NCI-H2107 (cell line): Measurements from ENCODE around the gene EML6.
"Not testable (repeated sequence)": the region's sequence is repeated elsewhere in the genome, so short reads cannot be mapped to it uniquely, and the experiment has no call there.

Source experiments
- DNase-seq: peaks from one replicate; lab custom pipeline; 2025; lab: John Stamatoyannopoulos, UW

EML6 gene

DNA sequence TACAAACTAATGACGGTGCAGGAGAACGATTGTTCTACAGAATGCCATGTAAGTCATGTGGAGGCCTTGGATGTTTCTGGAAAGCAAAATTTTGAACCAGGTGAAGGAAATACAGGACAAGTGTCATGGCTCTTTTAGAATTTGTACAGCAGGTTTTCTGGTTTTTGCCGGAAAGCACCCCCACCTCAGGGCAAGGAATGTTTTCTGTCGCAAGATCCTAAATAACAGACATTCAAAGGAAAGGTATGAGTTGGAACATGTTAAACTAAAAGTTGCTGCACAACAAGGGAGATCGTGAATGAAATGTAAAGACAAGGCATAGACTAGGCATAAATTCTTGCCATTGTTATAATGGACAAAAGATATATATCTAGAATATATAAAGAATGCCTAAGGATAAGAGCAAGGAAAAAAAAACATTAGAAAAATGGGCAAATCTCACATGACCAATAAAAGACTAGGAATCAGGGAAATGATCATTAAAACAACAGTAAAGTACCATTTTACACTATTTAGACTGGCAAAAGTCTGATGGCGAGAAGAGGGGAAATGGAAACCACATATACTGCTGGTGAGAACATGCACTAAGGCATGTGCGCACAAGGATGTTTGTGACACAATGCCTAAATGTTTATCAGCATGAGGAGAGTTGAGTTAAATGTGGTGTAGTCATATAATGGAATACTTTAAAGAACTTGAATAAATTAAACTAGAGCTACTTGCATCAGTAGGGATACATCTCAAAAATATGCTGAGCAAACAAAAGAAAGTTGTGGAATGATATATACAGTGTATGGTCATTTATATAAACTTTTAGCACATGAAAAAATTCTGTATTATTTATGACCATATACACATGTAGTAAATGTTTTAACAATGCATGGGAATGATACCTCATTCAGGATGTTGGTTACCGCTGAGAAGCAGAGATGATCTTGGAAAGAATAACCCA, 127.0 kb downstream of the EML6 start:
- no peak for DNase-seq

DNA sequence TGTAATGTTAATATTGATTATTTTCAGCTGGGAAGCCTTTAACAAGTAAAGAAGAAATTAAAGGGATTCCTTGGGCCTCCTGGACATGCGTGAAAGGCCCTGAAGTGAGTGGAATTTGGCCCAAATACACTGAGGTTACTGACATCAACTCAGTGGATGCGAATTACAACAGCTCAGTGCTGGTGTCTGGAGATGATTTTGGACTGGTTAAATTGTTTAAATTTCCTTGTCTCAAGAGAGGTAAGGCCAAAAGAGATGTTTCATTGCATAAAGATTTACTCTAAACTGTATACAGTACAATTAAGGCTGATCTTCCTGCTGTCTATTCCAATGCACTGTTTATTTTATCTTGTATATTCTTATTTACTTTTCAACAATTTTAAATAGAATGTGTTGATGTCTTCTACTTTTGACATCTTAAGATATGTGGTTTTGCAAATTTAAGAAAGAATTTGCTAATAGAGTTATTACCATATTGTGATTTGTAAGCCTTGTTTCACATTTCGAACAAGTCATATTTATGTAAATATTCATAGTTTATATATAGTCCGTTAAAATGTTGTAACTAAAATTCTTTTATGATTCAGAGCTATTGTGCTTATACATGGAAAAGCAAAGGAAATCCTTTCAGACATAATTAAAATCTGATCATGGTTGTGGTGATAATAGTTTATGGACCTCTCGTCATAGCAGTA, 130.3 kb downstream of the EML6 start:
- DNase-seq: no peak

DNA sequence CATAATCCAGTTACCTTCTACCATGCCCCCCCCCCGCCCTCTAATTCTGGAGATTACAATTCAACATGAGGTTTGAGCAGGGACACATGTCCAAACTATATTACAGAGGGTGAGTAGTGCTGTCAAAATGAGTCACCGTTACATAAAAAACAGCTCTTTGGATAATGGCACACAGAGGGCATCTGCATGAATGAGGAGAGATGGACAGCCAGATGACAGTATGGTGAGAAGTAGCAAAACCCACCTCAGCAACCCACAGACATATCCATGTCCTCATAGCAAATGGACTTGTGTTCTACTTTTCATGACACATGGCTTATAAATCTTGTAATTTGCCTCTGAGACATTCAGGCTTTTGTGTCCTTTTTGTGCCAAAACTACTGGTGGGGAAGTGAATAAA, 132.0 kb downstream of the EML6 start:
- DNase-seq: no peak

DNA sequence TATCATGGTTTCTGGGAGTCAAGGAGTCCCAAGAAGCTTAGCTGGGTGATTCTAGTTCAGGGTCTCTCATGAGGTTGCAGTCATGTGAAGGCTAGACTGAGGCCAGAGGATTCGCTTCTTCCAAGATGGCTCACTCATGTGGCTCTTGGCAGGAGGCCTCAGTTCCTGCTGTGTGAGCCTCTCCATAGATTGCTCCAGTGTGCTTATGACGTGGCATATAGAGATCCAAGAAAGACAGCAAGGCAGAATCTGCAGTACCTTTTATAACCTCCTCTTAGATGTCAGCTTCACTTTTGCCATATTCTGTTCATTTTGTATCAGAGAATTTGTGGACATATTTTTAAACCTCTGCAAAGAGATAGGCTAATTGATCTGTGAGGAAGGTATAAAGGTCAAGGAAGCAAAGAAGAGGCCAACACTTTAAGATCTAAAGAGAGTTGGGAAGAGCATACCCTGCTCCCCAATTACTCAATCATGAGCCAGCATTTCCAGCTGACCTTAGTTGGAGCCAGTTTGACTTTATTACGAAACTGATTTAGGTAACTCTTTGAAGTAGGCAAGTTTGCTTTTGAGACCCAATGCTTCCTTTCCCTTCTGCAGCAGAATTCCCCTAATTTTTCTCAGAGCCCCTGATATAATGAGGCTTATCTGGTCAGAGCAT, 134.7 kb downstream of the EML6 start:
- no peak for DNase-seq

DNA sequence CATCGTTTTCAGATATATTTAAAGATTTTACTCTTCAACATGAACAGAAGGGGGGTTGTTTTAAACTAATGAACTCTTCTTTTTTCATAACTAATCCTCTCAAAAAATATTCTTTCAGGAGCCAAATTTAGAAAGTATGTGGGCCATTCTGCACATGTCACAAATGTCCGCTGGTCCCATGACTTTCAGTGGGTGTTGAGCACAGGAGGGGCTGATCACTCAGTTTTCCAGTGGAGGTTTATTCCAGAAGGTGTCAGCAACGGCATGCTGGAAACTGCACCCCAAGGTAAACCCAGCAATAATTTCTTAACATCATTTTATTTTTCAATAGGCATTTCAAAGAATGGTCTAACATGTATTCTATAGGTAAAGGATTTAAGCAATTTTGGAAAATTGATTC, 136.0 kb downstream of the EML6 start:
- no peak for DNase-seq

DNA sequence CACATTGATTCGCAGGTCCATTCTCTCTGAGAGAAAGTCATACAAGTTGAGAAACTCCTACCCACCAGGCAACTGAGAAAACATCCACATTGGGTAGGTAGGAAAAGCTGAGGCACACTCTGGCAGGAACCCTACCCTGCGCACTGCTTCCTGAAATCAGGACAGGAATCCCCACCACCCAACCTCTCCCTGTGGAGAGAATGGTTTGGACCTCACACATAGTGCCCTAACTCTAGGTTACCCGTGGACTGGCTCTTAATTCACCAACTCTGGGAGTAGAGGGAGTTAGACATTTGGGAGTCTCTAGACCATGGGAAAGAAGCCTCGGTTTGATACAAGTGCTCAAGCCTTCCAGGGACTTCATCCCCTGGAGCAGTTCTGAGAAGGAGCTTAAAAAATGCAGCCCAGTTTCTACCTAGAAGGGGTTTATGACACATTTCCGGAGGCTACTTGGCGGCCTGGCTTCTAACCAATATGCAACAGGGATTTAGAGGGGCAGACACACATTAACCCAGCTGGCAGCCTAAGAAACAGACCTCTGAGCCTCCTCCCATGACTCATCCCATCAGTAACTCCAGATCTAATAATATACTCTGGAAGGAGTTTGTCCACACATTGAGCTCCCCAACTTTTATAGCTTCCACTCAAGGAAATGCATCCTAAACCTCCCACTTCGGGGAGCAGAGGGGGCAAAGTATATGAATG, 136.7 kb downstream of the EML6 start:
- no peak for DNase-seq

DNA sequence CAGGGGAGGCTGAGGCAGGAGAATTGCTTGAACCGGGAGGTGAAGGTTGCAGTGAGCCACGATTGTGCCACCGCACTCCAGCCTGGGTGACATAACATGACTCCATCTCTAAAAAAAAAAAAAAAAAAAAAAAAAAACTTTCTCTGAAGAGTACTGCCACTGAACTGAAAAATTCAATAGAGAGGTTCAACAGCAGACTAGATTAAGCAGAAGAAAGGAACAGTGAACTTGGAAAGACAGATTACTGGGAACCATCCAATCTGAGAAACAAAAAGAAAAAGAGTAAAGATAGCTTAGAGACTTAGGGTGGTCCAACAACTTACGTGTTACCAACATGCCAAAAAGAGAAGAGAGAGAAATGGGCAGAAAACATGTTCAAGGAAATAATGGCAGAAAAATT, 138.8 kb downstream of the EML6 start:
- DNase-seq: no peak

DNA sequence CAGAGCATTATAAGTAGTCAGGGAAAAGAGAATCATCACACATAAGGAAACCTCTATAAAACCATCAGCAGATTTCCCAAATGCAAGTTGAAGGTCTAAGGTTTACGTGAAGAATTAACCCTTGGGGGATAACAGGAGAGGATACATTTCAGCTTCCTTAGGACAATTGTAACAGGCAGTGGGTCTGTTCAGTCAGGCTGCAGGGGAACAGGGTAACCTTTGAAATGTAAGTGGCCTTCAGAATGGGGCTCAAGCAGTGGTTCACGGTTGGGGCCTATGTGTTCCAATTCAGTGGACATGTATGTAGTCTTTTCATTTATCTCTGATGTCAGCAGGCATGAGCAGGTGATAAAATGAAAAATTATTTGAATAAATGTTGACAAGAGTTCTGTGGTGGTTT, 139.3 kb downstream of the EML6 start:
- DNase-seq: no peak

DNA sequence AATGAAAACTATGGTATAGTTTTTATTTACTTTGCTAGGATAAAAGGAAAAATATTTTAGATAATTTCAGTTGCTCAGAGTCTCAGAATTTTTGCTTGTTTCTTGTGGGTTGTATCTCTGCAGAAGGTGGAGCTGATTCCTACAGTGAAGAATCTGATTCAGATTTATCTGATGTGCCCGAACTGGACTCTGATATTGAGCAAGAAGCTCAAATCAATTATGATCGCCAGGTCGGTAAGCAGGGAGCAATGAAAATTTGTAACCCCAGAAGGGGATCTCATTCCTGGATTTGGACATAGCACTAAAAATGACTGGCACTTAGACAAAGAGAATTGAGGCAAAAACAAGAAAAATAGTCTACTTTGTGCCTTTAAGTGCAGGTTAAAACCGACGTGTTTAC, 140.2 kb downstream of the EML6 start:
- no peak for DNase-seq

DNA sequence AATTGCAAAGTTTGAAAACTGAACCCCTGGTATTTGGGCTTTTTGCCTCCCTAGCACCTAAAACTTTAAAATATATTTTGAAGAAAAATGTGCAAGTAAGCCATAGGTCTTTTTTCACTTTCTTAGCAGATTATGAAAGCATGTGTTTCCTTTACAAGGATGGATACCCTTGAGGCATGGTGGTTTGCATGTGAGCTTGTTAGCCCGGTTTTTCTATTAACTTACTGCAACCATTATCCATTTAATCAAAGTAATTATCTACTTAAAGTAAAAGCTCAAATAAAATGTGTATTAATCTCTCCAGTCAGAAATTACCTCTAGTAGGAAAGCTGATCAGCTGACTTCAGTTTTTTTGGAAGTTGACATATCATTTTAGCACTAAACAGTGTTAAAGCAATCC, 140.6 kb downstream of the EML6 start:
- no peak for DNase-seq

DNA sequence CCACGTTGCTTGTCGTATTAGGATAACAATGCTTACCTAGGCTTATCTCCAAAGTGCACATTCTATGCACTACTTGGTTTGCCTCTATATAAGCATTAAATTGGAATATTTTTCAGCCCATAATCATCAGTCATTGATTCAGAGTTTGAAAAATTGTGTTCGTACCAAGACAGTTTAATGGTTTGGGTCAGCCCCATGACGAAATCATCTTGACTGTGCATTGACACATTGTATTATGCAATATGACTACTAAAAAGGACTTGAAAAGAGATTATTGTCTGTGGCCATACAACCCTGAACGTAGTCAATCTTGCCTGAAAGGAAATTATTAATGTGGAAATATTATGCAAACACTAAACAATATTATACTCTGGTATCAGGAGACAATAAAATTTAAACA, 141.3 kb downstream of the EML6 start:
- DNase-seq: no peak

DNA sequence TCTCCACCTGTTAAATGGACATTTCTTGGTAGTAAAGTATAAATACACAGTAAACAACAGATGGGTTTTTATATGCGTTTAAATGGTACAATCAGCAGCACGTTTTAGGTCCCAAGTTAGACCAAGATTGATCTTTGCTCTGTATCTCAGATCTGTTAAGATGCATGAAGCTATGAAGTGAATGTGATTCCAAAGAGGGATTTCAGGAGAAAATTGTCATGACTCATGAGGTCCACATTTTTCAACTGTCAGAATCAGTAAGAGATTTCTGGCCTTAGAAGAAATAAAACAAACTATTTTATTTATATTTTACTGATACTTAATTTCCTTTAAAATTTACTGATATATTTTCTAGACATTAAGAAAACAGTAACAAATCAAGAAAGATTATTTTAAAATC, 142.7 kb downstream of the EML6 start:
- DNase-seq: no peak

DNA sequence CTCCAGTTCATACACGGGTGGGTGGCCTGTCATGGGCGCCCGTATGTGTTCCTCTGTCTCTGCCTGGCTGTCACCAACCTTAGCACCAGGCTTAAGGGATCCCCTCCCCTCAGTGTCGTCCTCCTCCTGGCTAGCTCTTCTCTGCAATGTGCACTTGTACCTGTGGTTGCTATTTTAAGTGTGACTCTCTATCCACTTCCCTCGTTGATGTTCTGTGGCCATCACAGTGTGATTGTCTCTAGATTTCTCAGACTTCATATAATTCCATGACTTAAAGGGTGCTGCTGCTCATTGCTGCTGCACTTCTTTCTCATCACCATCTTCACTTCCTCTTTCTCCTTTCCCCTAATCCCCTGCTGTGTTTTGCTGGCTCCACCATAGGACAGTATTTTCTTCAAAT, 143.4 kb downstream of the EML6 start:
- DNase-seq: no peak

DNA sequence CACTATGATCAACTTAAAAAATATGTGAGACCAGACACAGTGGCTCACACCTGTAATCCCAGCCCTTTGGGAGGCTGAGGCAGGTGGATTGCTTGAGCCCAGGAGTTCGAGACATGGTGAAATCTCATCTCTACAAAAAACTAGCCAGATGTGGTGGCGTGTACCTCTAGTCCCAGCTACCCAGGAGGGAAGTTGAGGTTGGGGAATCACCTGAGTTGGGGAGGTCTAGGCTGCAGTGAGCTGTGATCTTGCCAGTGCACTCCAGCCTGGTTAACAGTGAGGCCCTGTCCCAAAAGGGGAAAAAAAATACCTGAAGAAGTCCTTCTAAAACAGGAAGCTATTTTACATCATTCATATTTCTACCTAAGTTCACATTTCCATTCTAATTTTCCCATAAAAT, 144.0 kb downstream of the EML6 start:
- DNase-seq: no peak

DNA sequence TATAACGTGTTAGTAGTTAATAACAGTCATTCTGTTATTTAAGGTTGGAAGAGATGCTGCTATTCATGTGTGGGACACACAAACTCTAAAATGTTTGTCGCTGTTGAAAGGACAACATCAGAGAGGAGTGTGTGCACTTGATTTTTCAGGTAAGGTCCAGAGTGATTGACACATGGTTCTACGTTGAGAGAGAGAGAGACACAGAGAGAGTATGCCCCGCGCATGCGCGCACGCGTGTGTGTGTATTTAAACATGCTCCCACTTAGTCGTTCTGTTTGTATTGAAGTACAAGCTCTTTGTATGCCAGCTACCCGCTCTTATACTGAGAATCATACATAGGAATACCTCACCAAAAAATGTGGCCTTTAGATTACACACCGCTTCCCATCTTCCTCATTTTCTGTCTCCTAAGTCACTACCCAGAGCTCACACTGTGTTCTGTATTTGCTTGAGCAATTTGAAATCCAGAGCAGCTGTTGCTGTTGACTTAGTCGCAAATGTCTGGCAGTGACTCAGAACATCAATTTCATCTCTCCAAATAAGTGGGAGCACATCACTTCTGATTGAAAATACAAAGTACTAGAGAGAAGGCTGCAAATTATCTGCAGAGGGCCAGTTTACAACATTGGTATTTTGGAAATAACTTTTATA, 148.1 kb downstream of the EML6 start:
- no peak for DNase-seq

DNA sequence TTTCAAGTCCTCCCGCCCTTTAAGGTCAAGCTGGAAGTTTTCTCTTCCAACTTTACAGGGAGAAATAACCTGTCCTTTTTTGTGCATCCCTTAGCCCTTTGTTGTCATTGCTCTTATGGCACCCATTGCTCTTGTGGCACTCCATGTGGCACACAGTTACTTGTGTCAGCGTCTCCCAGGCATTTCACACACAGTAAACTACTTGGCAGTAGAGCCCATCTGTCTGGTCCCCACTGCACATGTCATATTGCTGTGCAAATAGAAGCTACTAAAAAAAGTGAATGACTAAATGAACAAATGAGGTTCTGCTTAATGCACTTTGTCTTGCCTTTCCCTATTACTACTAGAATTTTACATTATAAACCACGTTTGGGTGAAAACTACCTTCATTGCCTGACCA, 149.3 kb downstream of the EML6 start:
- no peak for DNase-seq

DNA sequence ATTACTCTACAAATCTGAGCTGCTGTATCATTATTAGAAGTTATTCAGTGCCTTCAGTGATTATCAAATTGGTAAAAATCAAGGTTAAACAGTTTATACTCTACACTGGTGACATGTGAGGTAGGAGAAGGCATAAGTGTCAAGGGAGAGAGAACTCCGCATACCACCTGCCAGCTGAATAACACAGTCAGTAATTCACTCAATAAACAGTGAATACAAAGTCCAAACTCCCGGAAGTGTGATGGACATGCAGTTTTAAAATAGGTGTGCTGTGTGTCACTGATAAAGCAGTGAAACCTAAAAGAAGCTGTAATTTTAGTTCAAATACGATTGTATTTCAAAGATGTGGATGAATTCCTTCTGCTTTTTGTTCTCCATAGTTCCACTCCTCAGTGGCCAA, 149.8 kb downstream of the EML6 start:
- not testable (repeated sequence) for DNase-seq

DNA sequence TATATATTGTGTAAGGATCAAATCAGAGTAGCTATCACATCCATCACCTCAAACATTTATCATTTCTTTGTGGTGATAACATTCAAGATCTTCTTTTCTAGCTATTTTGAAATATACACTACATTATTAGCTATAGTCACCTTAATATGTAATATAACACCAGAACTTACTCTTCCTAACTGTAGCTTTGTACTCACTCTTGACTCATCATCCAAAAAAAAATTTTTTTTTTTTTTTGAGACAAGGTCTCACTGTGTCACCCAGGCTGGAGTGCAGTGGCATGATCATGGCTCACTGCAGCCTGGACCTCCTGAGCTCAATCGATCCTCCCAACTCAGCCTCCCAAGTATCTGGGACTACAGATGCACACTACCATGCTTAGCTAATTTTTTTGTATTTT, 153.3 kb downstream of the EML6 start:
- no peak for DNase-seq

DNA sequence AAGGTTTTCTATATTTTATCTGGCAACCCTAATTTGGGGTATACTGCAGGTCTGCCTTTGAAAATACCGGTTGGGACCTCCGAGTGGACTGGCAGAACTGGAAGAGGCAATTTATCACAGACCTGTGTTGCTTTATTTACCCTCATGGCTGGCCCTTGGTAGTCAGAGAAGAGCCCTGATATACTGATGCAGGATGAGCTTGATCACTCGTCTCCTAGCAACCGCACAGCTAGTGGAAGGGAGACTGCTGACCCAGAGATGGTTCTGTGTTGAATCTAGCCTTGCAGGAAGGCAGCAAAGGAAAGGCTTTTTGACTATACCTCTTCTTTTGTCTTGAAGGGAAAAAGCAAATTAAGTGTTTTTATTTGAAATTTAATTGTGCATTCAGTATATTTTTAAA, 154.7 kb downstream of the EML6 start:
- no peak for DNase-seq

DNA sequence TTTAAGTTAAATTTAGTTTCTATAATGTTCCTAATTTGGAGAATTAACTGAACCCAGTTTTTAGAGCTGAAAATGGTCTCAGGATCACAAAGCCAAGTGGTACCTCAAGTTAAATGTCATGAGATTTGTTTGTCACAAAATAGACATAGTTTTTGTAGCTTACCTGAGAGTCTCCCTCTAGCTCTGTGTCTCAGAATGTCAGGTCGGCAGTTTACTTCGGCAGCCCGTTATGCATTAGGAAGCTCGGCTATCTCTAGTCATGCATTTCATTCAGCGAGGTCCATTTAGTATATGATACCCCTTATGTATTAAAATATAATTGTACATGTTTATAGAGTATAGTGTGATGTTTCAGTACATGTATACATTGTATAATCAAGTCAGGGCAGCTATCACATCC, 155.6 kb downstream of the EML6 start:
- no peak for DNase-seq

DNA sequence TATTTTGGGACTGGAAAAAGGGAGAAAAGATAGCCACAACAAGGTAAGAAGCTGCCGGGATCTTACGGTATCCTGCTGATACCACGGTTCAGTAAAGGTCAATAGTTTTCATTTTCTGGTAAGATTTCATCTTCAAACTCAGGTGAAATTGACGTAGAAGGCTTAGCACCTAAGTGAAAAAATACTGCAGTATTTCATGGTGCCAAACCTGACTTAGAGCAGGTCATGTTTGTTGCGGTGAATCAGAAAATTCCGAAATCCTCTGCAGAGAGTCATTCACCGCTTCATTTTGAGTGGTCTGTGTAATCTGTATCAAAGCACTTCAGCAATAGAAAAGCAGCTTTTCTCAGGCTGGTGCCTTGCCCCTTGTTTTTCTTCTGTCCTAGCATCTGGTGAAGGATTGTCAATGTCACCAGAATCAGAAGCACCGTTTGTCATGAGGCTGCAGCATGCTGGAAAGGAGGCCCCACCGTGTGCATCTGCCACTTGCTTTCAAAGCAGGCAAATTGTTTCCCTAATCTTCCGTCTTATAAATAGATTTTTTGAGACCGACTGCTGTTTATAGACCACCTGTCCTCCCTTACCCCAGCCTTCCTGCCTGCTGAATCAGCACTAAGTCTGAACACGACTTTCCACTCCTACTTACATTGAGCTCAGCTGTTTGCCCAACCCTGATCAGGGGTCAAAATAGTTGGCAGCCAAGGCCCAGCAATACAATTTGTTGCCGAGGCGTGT, 156.3 kb downstream of the EML6 start:
- DNase-seq: no peak
